A549 (cell line): ENCODE results near the gene PANK2. TPM values are rescaled to one million over a fixed set of nuclear protein-coding genes. Genes with fewer than 3 reads are reported as not detected.

Experiments used
- ATAC-seq, 2 experiments: fragments of 200-7000 bp in 1 of 2; fragments of >200 bp in 1 of 2; cut with Nextera tagmentation in 1 of 2; cut with Tn5 transposase in 1 of 2; 3 replicates each; pipeline versions ENCODE4 v1.8.0 to v1.9.1; 2018 to 2020; ENCODE audit warnings: mild to moderate bottlenecking in 1 of 2, moderate library complexity in 1 of 2
- CTCF ChIA-PET: fragments of 300-600 bp; sonication (Branson Sonifier 250); formaldehyde crosslinking; extraction: SDS; loops from one replicate; lab custom pipeline; 2021; ENCODE audit warnings: antibody characterized with exemption, inconsistent platforms; lab: Yijun Ruan, JAX
- POLR2A ChIA-PET: fragments of 350-600 bp; formaldehyde crosslinking; extraction: SDS; loops from one replicate; lab custom pipeline; 2021; ENCODE audit warnings: antibody characterized with exemption, inconsistent platforms; lab: Yijun Ruan, JAX
- DNase-seq, 2 experiments: peaks; one replicate each; pipeline versions ENCODE4 v3.0.0 to v3.0.0-alpha.2; 2011 to 2016; ENCODE audit warnings: low read depth in 1 of 2, low spot score in 1 of 2
- FAIRE-seq: peaks from 2 replicates; lab custom pipeline; 2011; peaks lifted over from hg19 to GRCh38; lab: Jason Lieb, UNC
- H3K27ac ChIP-seq, 2 experiments: fragments of >200 bp; sonication (Bioruptor Twin); formaldehyde crosslinking; 3 replicates each; pipeline ENCODE4 v1.5.1; 2016 to 2017
- H3K4me1 ChIP-seq: fragments of >200 bp; sonication (Bioruptor Twin); formaldehyde crosslinking; 3 replicates; pipeline ENCODE4 v1.6.1; 2016
- H3K4me2 ChIP-seq: fragments of >200 bp; sonication (Bioruptor Twin); formaldehyde crosslinking; 3 replicates; pipeline ENCODE4 v1.6.1; 2016
- H3K4me3 ChIP-seq: fragments of >200 bp; sonication (Bioruptor Twin); formaldehyde crosslinking; 3 replicates; pipeline ENCODE4 v1.5.1; 2016
- H3K9me3 ChIP-seq: fragments of >200 bp; sonication (Bioruptor Twin); formaldehyde crosslinking; 3 replicates; pipeline ENCODE4 v1.6.1; 2016
- BHLHE40 ChIP-seq: IDR thresholded peaks from 2 replicates; pipeline ENCODE4 v1.6.1; 2012; ENCODE audit warnings: low read depth, low read length, inconsistent platforms
- CBX2 ChIP-seq: fragments of 200-600 bp; sonication (generic); IDR thresholded peaks from 2 replicates; pipeline ENCODE4 v1.6.1; 2016; ENCODE audit warnings: low read depth, mild to moderate bottlenecking, borderline replicate concordance
- CEBPB ChIP-seq, 2 experiments: fragments of >200 bp in 1 of 2; sonication (Bioruptor Twin) in 1 of 2; formaldehyde crosslinking in 1 of 2; IDR thresholded peaks; 2 replicates each; pipeline ENCODE4 v1.6.1; 2012 to 2016
- EHF ChIP-seq: fragments of 250-450 bp; sonication (Bioruptor Pico); IDR thresholded peaks from 2 replicates; pipeline ENCODE4 v1.5.0; 2020; ENCODE audit warnings: mild to moderate bottlenecking
- EHMT2 ChIP-seq: fragments of 200-600 bp; sonication (generic); IDR thresholded peaks from 2 replicates; pipeline ENCODE4 v1.6.1; 2016; ENCODE audit warnings: antibody characterized with exemption, low read depth, mild to moderate bottlenecking, moderate library complexity
- ESRRA ChIP-seq: fragments of 150-350 bp; IDR thresholded peaks from 2 replicates; pipeline ENCODE4 v1.6.1; 2014; ENCODE audit warnings: mild to moderate bottlenecking, low read length, borderline replicate concordance
- FOSB ChIP-seq: fragments of 250-450 bp; sonication (Bioruptor Pico); IDR thresholded peaks from 2 replicates; pipeline ENCODE4 v1.5.0; 2020; ENCODE audit warnings: mild to moderate bottlenecking, moderate library complexity
- FOSL2 ChIP-seq, 2 experiments: fragments of 450-650 bp in 1 of 2; fragments of >200 bp in 1 of 2; sonication (Bioruptor Twin) in 1 of 2; formaldehyde crosslinking; IDR thresholded peaks; 2 replicates each; pipeline versions ENCODE4 v1.5.0 to v1.6.1; 2016 to 2020; ENCODE audit warnings: mild to moderate bottlenecking in 1 of 2, moderate library complexity in 1 of 2
- FOXS1 ChIP-seq: fragments of 250-450 bp; sonication (Bioruptor Pico); IDR thresholded peaks from 2 replicates; pipeline ENCODE4 v1.5.0; 2020; ENCODE audit warnings: mild to moderate bottlenecking, moderate library complexity
- JUN ChIP-seq, 2 experiments: fragments of >200 bp; sonication (Bioruptor Twin); formaldehyde crosslinking; IDR thresholded peaks; 2 replicates in 1 of 2; 3 replicates in 1 of 2; pipeline ENCODE4 v1.6.1; 2016 to 2017
- KDM5A ChIP-seq: fragments of 200-600 bp; sonication (generic); IDR thresholded peaks from 2 replicates; pipeline ENCODE4 v1.6.1; 2016; ENCODE audit warnings: antibody characterized with exemption, mild to moderate bottlenecking
- MAFK ChIP-seq: fragments of 450-650 bp; IDR thresholded peaks from 2 replicates; pipeline ENCODE4 v1.6.1; 2014; ENCODE audit not compliant: partially characterized antibody
- MAZ ChIP-seq: fragments of 150-350 bp; IDR thresholded peaks from 2 replicates; pipeline ENCODE4 v1.6.1; 2014; ENCODE audit warnings: antibody characterized with exemption, low read depth, low read length, borderline replicate concordance
- MYC ChIP-seq: IDR thresholded peaks from 2 replicates; pipeline ENCODE4 v1.6.1; 2012; ENCODE audit warnings: mild to moderate bottlenecking, inconsistent platforms, low read length, improper control_type of control experiment, borderline replicate concordance
- NFE2L2 ChIP-seq: fragments of 150-350 bp; conservative IDR thresholded peaks from 2 replicates; pipeline ENCODE4 v1.6.1; 2014; ENCODE audit warnings: low read length
- NPAS2 ChIP-seq: fragments of 250-450 bp; sonication (Bioruptor Pico); IDR thresholded peaks from 2 replicates; pipeline ENCODE4 v1.8.0; 2022; ENCODE audit warnings: mild to moderate bottlenecking, moderate library complexity, borderline replicate concordance
- NR3C1 ChIP-seq: fragments of >200 bp; sonication (Bioruptor Twin); formaldehyde crosslinking; IDR thresholded peaks from 3 replicates; pipeline ENCODE4 v1.6.1; 2017
- POLR2AphosphoS2 ChIP-seq: conservative IDR thresholded peaks from 2 replicates; pipeline ENCODE4 v1.6.1; 2012; ENCODE audit warnings: low read length, improper control_type of control experiment, inconsistent platforms
- RAD21 ChIP-seq, 2 experiments: fragments of >200 bp in 1 of 2; sonication (Bioruptor Twin) in 1 of 2; formaldehyde crosslinking in 1 of 2; IDR thresholded peaks in 1 of 2; conservative IDR thresholded peaks in 1 of 2; 2 replicates in 1 of 2; 3 replicates in 1 of 2; pipeline ENCODE4 v1.6.1; 2012 to 2018; ENCODE audit warnings: inconsistent platforms in 1 of 2
- RARB ChIP-seq: fragments of 250-450 bp; sonication (Bioruptor Pico); IDR thresholded peaks from 2 replicates; pipeline ENCODE4 v1.8.0; 2021; ENCODE audit warnings: mild to moderate bottlenecking, moderate library complexity
- RCOR1 ChIP-seq: fragments of 150-350 bp; IDR thresholded peaks from 2 replicates; pipeline ENCODE4 v1.6.1; 2014; ENCODE audit warnings: antibody characterized with exemption, low read length, low read depth
- SREBF2 ChIP-seq: fragments of 450-650 bp; IDR thresholded peaks from 2 replicates; pipeline ENCODE4 v1.6.1; 2014; ENCODE audit warnings: mild to moderate bottlenecking, moderate library complexity
- ZC3H11A ChIP-seq: fragments of 450-650 bp; IDR thresholded peaks from 2 replicates; pipeline ENCODE4 v1.6.1; 2014; ENCODE audit warnings: antibody characterized with exemption, mild to moderate bottlenecking
- WGBS: methylation state at CpG from one replicate; pipeline ENCODE4 v1.1.6; 2017; ENCODE audit errors: missing lambda C conversion rate; 5-methylcytosine and 5-hydroxymethylcytosine counted together
- polyA plus RNA-seq, 4 experiments: library from polyadenylated mRNA; depleted of rRNA in 3 of 4; stranded (reverse); fragments of >200 nt; fragmentation: RNase III in 1 of 4; extraction: RNeasy Plus Mini Kit Qiagen cat#74134 plus additional on column Dnase treatment in 1 of 4; gene quantifications; 2 replicates in 3 of 4; 3 replicates in 1 of 4; pipeline ENCODE4 v1.2.3, GENCODE V29; 2011 to 2017
- TF ChIP-seq, protein P1 (sequence below): fragments of 150-350 bp; IDR thresholded peaks from 2 replicates; pipeline ENCODE4 v1.6.1; 2014; ENCODE audit warnings: low read depth, mild to moderate bottlenecking, low read length
- TF ChIP-seq, protein P2 (sequence below): fragments of 450-650 bp; IDR thresholded peaks from 2 replicates; pipeline ENCODE4 v1.6.1; 2014; ENCODE audit warnings: antibody characterized with exemption
- TF ChIP-seq, protein P3 (sequence below): fragments of >200 bp; sonication (Bioruptor Twin); formaldehyde crosslinking; IDR thresholded peaks from 2 replicates; pipeline ENCODE4 v1.6.1; 2016
- TF ChIP-seq, protein P4 (sequence below): fragments of >200 bp; sonication (Bioruptor Twin); formaldehyde crosslinking; IDR thresholded peaks from 3 replicates; pipeline ENCODE4 v1.6.1; 2016

The PANK2 gene
- polyA plus RNA-seq, 2 of the 4 experiments (the other 2 are of a cell fraction): 44.6 to 45.9 TPM

DNA sequence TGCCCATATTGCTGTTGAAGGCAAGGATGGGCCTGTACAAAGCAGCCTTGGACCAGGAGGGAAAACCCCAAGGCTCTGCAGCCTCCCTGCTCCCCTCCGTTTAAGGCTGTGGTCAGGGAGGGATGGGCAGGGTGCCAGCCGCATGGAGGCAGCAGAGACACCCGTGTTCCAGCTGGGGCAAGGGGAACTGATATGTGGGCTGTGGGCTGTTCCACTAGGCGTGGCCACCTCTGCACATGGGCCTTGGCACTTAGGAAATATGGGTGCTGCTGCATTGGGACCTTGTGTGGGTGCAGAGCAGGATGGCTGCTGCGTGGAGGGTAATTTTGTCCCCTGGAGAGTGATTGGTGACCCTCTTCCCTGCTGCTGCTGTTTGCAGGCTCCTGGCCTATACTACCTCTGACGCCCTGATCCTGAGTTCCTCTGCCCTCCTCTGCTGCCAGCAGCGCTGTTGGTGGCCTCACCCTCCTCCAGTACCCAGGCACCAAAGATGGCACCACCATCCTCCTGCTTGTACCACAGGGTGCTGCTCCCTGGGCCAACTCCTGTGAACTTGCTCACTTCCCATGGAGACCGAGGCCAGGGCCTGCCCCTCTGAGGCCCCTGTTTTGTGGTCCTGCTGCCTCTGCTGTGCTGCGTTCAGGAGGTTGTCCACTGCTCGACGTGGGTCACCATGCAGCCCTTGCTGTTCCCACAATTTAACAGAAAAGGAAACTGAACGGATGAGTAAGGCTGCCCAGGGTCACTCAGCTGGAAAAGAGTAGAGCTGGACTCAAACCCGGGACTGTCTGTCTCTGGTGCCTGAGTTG lies 35.3 kb downstream of the PANK2 start (continued):
- no peak for TF ChIP-seq RCOR1
- no peak for TF ChIP-seq NPAS2 (CRISPR knock-in tag)
- no peak for TF ChIP-seq KDM5A
- no peak for TF ChIP-seq EHMT2

DNA sequence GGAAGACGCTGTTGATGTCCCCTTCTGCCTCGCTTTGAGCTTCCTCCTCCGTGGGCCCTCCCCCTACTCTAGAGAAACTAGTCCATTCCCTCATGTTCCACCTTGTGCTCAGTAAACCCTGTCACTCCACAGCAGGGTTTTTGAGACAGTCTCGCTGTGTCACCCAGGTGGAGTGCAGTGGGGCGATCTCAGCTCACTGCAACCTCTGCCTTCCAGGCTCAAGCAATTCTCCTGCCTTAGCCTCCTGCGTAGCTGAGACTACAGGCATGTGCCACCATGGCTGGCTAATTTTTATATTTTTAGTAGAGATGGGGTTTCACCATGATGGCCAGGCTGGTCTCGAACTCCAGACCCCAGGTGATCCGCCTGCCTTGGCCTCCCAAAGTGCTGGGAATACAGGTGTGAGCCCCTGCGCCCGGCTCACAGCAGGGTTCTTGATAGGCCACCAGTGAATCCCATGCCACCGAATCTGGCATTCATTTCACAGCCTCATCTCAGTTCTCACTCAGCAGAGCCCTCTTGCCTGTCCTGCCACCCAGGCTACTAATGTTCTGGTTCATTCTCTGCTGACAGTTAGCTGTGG lies 36.0 kb downstream of the PANK2 start:
- DNase-seq: no peak
- Histone ChIP-seq H3K4me2 (no peak overlapping the region), H3K4me3 (no peak overlapping the region), H3K4me1 (peaks cover 14% of the 10 kb centered on the region; the same call in 2 of the 3 replicates), H3K9me3 (no peaks in the 10 kb centered on the region), H3K27ac (no peak overlapping the region)
- FAIRE-seq: no peak
- ChIA-PET CTCF (interaction anchor here (0.9 kb wide), 1 partner anchor 8 kb away, joined by 3 read pairs; no protein-coding TSS in a partner anchor), POLR2A (interaction anchor here (0.5 kb wide), 1 partner anchor 32 kb away, joined by 3 read pairs; no protein-coding TSS in a partner anchor)
- TF ChIP-seq, protein P1, sequence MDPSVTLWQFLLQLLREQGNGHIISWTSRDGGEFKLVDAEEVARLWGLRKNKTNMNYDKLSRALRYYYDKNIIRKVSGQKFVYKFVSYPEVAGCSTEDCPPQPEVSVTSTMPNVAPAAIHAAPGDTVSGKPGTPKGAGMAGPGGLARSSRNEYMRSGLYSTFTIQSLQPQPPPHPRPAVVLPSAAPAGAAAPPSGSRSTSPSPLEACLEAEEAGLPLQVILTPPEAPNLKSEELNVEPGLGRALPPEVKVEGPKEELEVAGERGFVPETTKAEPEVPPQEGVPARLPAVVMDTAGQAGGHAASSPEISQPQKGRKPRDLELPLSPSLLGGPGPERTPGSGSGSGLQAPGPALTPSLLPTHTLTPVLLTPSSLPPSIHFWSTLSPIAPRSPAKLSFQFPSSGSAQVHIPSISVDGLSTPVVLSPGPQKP: no peak
- TF ChIP-seq NR3C1 (no peak), KDM5A (no peak), RCOR1 (no peak), MAFK (no peak), MYC (no peak), FOXS1 (no peak), ZC3H11A (no peak), CBX2 (no peak), FOSB (CRISPR knock-in tag) (no peak), RAD21 (conservative IDR thresholded peaks at IDR 0.05 in 1 of 2, IDR thresholded peaks at IDR 0.05 in 1 of 2) (no peak), ESRRA (no peak)
- ATAC-seq: no peak
- 94% methylated on average over 11 of the region's 11 CpGs for WGBS

DNA sequence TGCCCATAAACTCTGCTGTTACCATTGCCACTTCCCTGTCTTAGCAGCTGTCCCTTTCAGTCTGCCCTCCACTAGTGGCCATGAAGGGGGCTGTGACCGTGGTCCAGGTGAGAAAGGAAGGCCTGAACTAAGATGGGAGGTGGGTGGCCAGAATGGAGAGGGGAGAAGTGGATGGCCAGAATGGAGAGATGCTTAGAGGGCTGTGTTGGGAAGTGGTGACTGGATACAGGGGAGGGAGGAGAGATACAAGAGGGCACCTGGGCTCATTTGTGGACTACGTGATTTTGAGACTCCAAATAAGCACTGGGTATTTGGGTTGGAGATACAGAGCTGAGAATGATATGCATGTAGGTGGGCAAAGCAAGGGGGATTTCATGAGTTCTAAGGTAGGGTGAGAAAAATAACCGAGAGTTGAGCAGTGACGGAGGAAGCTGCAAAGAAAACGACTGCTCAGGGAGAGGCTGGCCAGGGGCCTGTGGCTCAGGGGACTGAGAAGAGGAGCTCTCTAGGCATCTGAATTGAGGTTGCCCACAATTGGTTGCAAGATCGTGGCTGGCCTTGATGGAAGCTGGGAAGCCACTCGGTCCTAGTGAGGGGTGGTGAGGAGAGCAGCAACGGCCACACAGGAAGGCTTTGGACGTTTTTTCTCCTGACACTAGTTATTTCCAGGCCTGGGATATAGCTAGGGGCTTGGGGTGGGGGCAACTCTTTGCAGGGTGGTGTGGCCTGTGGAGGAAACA lies 36.9 kb downstream of the PANK2 start:
- no peak overlapping the region for H3K27ac ChIP-seq
- CTCF ChIA-PET: interaction anchor here (0.7 to 1.3 kb wide), 4 partner anchors 9 to 108 kb away, joined by 3 to 4 read pairs (median 3); no protein-coding TSS in a partner anchor
- POLR2A ChIA-PET: no interaction called here
- no peak for DNase-seq
- TF ChIP-seq POLR2AphosphoS2: peak; percentile 66; the same call in 1 of the 2 replicates
- no peak for TF ChIP-seq BHLHE40
- TF ChIP-seq EHF (CRISPR knock-in tag): no peak
- TF ChIP-seq SREBF2: no peak
- TF ChIP-seq, protein P2, sequence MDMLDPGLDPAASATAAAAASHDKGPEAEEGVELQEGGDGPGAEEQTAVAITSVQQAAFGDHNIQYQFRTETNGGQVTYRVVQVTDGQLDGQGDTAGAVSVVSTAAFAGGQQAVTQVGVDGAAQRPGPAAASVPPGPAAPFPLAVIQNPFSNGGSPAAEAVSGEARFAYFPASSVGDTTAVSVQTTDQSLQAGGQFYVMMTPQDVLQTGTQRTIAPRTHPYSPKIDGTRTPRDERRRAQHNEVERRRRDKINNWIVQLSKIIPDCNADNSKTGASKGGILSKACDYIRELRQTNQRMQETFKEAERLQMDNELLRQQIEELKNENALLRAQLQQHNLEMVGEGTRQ: no peak
- no peak for TF ChIP-seq JUN (IDR thresholded peaks at IDR 0.05)
- 0 out of 2 replicates have a peak, but pooled peaks have one; percentile 29 for TF ChIP-seq FOSB (CRISPR knock-in tag)
- no peak for TF ChIP-seq CEBPB (IDR thresholded peaks at IDR 0.05)
- TF ChIP-seq, protein P3, sequence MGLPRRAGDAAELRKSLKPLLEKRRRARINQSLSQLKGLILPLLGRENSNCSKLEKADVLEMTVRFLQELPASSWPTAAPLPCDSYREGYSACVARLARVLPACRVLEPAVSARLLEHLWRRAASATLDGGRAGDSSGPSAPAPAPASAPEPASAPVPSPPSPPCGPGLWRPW: no peak
- TF ChIP-seq FOSL2 (IDR thresholded peaks at IDR 0.05): no peak
- no peak for TF ChIP-seq FOSL2 (CRISPR knock-in tag; IDR thresholded peaks at IDR 0.05)
- TF ChIP-seq RARB (CRISPR knock-in tag): peak; percentile 29; the same call in 1 of the 2 replicates
- no peak for TF ChIP-seq NR3C1
- TF ChIP-seq, protein P4, sequence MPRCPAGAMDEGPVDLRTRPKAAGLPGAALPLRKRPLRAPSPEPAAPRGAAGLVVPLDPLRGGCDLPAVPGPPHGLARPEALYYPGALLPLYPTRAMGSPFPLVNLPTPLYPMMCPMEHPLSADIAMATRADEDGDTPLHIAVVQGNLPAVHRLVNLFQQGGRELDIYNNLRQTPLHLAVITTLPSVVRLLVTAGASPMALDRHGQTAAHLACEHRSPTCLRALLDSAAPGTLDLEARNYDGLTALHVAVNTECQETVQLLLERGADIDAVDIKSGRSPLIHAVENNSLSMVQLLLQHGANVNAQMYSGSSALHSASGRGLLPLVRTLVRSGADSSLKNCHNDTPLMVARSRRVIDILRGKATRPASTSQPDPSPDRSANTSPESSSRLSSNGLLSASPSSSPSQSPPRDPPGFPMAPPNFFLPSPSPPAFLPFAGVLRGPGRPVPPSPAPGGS: no peak
- no peak for TF ChIP-seq NFE2L2
- TF ChIP-seq MAZ: no peak
- no peaks in the 10 kb centered on the region for H3K9me3 ChIP-seq
- no peak overlapping the region for H3K4me2 ChIP-seq
- H3K4me1 ChIP-seq: peaks cover 14% of the 10 kb centered on the region; the same call in 2 of the 3 replicates
- 82% methylated on average over 9 of the region's 9 CpGs for WGBS
- H3K4me3 ChIP-seq: no peak overlapping the region
- FAIRE-seq: no peak
- ATAC-seq: no peak
